Neuron (in vitro differentiated cells): ENCODE data around the gene ASB18.

Source experiments
- H2AFZ ChIP-seq: one replicate; pipeline ENCODE4 v1.6.1; 2013; ENCODE audit warnings: low read depth, mild to moderate bottlenecking, inconsistent platforms, low read length, moderate library complexity
- H3K27me3 ChIP-seq: one replicate; pipeline ENCODE4 v1.6.1; 2013; ENCODE audit warnings: low read length; ENCODE audit not compliant: insufficient read depth
- H3K36me3 ChIP-seq: one replicate; pipeline ENCODE4 v1.6.1; 2013; ENCODE audit warnings: low read length; ENCODE audit not compliant: insufficient read depth
- H3K4me1 ChIP-seq: one replicate; pipeline ENCODE4 v1.6.1; 2013; ENCODE audit warnings: low read length; ENCODE audit not compliant: insufficient read depth
- H3K4me3 ChIP-seq: 2 replicates; pipeline ENCODE4 v1.5.1; 2013; ENCODE audit warnings: mild to moderate bottlenecking, low read length, moderate library complexity
- H3K9me3 ChIP-seq: one replicate; pipeline ENCODE4 v1.6.1; 2013; ENCODE audit warnings: low read length

Gene ASB18

GRCh38 chr2:236178890-236179235 lies 85.3 kb downstream of the ASB18 start:
- no peaks in the 10 kb centered on the region for H3K27me3 ChIP-seq

GRCh38 chr2:236177967-236178889 lies 86.0 kb downstream of the ASB18 start:
- peaks cover 10% of the 10 kb centered on the region for H3K9me3 ChIP-seq
- H3K4me1 ChIP-seq, result peaks cover 17% of the 10 kb centered on the region
- no peaks in the 10 kb centered on the region for H3K36me3 ChIP-seq
- no peak overlapping the region for H2AFZ ChIP-seq
- H3K27me3 ChIP-seq, result no peaks in the 10 kb centered on the region
- H3K4me3 ChIP-seq, result no peak overlapping the region

More at GRCh38 chr2:236178890-236179235, 85.3 kb downstream of the ASB18 start:
- H3K4me3 ChIP-seq, result no peak overlapping the region
- no peak overlapping the region for H2AFZ ChIP-seq
- no peaks in the 10 kb centered on the region for H3K36me3 ChIP-seq
- H3K4me1 ChIP-seq, result peaks cover 17% of the 10 kb centered on the region
- peaks cover 9% of the 10 kb centered on the region for H3K9me3 ChIP-seq

- H3K4me3 ChIP-seq, result no peak overlapping the region
- no peak overlapping the region for H2AFZ ChIP-seq
- no peaks in the 10 kb centered on the region for H3K36me3 ChIP-seq
- peaks cover 13% of the 10 kb centered on the region for H3K9me3 ChIP-seq
- H3K4me1 ChIP-seq, result peaks cover 21% of the 10 kb centered on the region
- no peaks in the 10 kb centered on the region for H3K27me3 ChIP-seq
Observed at GRCh38 chr2:236177604-236177966, 86.6 kb downstream of the ASB18 start.

GRCh38 chr2:236176951-236177350 lies 87.3 kb downstream of the ASB18 start:
- Histone ChIP-seq H2AFZ (no peak overlapping the region), H3K4me1 (peaks cover 27% of the 10 kb centered on the region), H3K27me3 (no peaks in the 10 kb centered on the region), H3K4me3 (no peak overlapping the region), H3K9me3 (peaks cover 13% of the 10 kb centered on the region), H3K36me3 (no peaks in the 10 kb centered on the region)

- Histone ChIP-seq H3K4me3 (no peak overlapping the region), H3K9me3 (peaks cover 13% of the 10 kb centered on the region), H3K4me1 (peaks cover 32% of the 10 kb centered on the region), H2AFZ (no peak overlapping the region), H3K27me3 (no peaks in the 10 kb centered on the region), H3K36me3 (no peaks in the 10 kb centered on the region)
Observed at GRCh38 chr2:236176417-236176816, 87.8 kb downstream of the ASB18 start.

- Histone ChIP-seq H3K27me3 (no peaks in the 10 kb centered on the region), H3K36me3 (no peaks in the 10 kb centered on the region), H2AFZ (no peak overlapping the region), H3K4me1 (peaks cover 39% of the 10 kb centered on the region), H3K4me3 (no peak overlapping the region), H3K9me3 (peaks cover 13% of the 10 kb centered on the region)
Observed at GRCh38 chr2:236175548-236176150, 88.6 kb downstream of the ASB18 start.

GRCh38 chr2:236173729-236174607 lies 90.2 kb downstream of the ASB18 start:
- no peak overlapping the region for H3K4me3 ChIP-seq
- peaks cover 56% of the 10 kb centered on the region for H3K4me1 ChIP-seq
- no peaks in the 10 kb centered on the region for H3K36me3 ChIP-seq
- no peaks in the 10 kb centered on the region for H3K27me3 ChIP-seq
- H2AFZ ChIP-seq, result no peak overlapping the region
- peaks cover 8% of the 10 kb centered on the region for H3K9me3 ChIP-seq

GRCh38 chr2:236173036-236173728 lies 91.0 kb downstream of the ASB18 start:
- peaks cover 58% of the 10 kb centered on the region for H3K4me1 ChIP-seq
- no peak overlapping the region for H3K4me3 ChIP-seq
- peaks cover 8% of the 10 kb centered on the region for H3K9me3 ChIP-seq
- no peaks in the 10 kb centered on the region for H3K36me3 ChIP-seq
- H3K27me3 ChIP-seq, result no peaks in the 10 kb centered on the region
- H2AFZ ChIP-seq, result no peak overlapping the region

GRCh38 chr2:236172255-236173035 lies 91.8 kb downstream of the ASB18 start:
- Histone ChIP-seq H3K27me3 (no peaks in the 10 kb centered on the region), H3K4me3 (no peak overlapping the region), H2AFZ (no peak overlapping the region), H3K9me3 (peaks cover 8% of the 10 kb centered on the region), H3K36me3 (no peaks in the 10 kb centered on the region), H3K4me1 (peaks cover 58% of the 10 kb centered on the region)

GRCh38 chr2:236171680-236172254 lies 92.4 kb downstream of the ASB18 start:
- Histone ChIP-seq H3K36me3 (no peaks in the 10 kb centered on the region), H3K4me1 (peaks cover 58% of the 10 kb centered on the region), H3K9me3 (peaks cover 8% of the 10 kb centered on the region)

GRCh38 chr2:236171181-236171679 lies 93.0 kb downstream of the ASB18 start:
- Histone ChIP-seq H3K9me3 (peaks cover 8% of the 10 kb centered on the region), H3K4me3 (peak overlapping the region; percentile 22), H3K36me3 (no peaks in the 10 kb centered on the region), H3K27me3 (no peaks in the 10 kb centered on the region), H2AFZ (no peak overlapping the region), H3K4me1 (peaks cover 58% of the 10 kb centered on the region)

More at GRCh38 chr2:236171680-236172254, 92.4 kb downstream of the ASB18 start:
- Histone ChIP-seq H3K27me3 (no peaks in the 10 kb centered on the region), H2AFZ (no peak overlapping the region), H3K4me3 (peak overlapping the region; percentile 22)
